Activated T-cell treated with anti-CD3 and anti-CD28 coated beads for 24 hours (primary cell): ENCODE data around the gene SHISA7.
A peak's percentile ranks its signal among the peaks of the same experiment; 100 is the strongest.

Source experiments
- DNase-seq: peaks from one replicate; pipeline ENCODE4 v3.0.0-alpha.2; 2020; ENCODE audit warnings: low read depth

Gene SHISA7

DNA sequence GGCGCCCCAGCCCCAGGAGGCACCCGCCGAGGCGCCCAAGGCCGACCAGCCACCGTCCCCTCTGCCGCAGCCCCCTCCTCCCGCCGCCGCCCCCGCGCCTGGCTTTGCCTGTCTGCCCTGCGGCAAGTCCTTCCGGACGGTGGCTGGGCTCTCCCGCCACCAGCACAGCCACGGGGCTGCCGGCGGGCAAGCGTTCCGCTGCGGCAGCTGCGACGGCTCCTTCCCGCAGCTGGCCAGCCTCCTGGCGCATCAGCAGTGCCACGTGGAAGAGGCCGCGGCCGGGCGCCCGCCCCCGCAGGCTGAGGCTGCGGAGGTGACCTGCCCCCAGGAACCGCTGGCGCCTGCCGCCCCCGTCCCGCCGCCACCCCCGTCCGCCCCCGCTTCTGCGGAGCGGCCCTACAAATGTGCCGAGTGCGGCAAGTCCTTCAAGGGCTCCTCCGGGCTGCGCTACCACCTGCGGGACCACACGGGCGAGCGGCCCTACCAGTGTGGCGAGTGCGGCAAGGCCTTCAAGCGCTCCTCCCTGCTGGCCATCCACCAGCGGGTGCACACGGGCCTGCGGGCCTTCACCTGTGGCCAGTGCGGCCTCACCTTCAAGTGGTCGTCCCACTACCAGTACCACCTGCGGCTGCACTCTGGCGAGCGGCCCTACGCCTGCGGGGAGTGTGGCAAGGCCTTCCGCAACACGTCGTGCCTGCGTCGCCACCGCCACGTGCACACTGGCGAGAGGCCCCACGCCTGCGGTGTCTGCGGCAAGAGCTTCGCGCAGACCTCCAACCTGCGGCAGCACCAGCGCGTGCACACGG is 39.3 kb upstream of the SHISA7 start:
- no peak for DNase-seq

DNA sequence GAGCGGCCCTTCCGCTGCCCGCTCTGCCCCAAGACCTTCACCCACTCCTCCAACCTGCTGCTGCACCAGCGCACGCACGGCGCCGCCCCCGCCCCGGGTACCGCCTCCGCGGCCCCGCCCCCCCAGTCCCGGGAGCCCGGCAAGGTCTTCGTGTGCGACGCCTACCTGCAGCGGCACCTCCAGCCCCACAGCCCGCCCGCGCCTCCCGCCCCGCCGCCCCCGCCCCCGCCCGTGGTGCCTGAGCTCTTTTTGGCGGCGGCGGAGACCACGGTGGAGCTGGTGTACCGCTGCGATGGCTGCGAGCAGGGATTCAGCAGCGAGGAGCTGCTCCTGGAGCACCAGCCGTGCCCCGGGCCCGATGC is 38.7 kb upstream of the SHISA7 start:
- no peak for DNase-seq

DNA sequence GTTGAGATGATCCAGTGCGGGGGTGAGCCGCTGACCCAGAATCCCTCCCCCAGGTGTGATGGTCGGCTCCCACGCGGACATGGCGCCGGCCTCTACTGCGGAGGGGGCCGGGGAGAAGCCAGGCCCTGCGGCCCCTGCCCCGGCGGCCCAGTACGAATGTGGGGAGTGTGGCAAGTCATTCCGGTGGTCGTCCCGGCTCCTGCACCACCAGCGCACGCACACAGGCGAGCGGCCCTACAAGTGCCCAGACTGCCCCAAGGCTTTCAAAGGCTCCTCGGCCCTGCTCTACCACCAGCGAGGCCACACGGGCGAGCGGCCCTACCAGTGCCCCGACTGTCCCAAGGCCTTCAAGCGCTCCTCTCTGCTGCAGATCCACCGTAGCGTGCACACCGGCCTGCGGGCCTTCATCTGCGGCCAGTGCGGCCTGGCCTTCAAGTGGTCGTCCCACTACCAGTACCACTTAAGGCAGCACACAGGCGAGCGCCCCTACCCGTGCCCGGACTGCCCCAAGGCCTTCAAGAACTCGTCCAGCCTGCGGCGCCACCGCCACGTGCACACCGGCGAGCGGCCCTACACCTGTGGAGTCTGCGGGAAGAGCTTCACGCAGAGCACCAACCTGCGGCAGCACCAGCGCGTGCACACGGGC is 38.2 kb upstream of the SHISA7 start:
- DNase-seq = no peak

DNA sequence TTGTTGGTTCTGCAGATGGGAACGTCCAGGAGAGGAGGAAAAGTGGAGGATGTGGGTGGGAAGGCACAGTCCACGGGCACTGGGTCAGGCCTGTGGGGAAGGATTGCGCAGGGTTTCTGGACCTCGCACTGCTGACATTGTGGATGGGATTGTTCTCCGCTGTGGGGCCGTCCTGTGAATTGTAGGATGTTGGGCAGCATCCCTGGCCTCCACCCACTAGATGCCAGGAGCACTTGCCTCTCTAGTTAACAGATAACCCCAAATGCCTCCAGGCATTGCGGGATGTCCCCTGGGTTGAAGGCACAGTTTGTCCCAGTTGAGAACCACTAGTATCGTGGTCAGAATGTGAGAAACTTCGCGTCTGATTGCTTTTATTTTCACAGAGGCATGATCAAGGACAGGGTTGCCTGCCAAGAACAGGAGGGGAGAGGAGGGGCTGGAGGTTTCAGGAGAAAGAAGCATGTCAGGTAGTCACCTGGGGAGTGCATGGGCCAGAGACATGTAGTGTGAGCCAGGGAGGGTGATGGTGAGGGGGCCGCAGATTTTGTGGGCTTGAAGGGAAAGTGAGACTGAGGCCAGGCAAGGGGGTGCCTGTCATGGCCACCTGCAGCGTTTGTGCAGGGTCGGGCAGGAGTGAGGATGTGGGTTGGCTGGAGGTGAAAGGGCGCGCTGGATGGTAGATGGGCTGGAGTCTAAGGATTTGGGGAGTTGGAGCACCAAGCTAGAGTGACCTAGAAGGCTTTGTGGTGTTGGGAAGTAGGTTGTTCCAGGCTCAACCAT is 36.5 kb upstream of the SHISA7 start:
- DNase-seq = no peak

DNA sequence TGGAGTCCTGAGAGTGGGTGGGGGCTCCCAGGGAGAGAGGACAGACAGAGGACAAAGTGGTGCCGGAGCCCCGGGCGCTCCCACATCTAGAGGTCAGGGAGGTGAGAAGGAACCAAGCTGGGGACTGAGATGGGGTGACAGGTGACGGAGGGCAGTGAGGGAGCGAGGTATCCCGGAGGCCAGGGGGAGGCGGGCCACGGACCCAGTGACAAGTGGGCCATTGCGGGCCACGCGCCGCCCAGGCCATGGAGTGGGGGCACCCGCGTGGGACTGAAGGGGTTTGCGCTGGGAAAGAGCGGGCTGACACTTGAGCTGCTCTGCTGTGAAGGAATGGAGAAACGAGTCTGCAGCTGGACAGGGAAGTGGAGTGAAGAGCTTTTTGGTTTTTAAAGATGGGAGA is 35.9 kb upstream of the SHISA7 start:
- no peak for DNase-seq

DNA sequence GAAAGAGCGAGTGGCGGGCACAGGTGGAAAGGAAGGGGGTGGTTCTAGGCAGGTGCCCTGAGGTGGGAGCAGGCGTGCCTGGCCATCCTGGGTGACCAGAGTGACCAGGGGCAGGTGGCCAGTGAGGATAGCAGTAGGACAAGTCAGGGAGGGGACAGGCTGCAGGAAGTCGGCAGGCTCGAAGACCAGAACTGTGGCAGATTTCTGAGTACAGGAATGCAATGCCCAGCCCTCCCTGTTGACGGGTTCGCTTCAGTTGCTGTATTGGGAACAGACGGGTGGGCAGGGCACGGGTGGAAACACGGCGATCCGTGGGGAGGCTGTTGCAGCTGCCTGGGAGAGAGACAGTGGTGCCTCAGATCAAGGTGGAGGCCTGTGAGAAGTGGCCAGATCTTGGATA is 35.3 kb upstream of the SHISA7 start:
- no peak for DNase-seq

DNA sequence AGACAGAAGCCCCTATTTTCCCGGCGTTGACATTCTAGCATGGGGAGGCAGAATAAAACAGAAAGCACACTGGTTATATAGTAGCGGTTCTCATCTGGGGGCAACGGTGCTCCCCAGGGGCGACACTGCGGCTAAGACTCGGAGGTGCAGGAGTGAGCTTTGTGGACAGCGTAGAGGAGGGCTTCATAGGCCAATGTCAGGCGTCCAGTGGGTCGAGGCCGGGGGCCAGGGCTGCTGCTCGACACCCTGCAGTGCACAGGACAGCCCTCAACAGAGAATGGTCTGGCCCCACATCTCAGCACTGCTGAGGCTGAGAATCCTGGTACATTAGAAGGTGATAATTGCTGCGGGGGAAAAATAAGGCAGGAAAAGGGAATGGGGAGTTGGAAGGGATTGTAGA is 34.8 kb upstream of the SHISA7 start:
- DNase-seq = no peak

DNA sequence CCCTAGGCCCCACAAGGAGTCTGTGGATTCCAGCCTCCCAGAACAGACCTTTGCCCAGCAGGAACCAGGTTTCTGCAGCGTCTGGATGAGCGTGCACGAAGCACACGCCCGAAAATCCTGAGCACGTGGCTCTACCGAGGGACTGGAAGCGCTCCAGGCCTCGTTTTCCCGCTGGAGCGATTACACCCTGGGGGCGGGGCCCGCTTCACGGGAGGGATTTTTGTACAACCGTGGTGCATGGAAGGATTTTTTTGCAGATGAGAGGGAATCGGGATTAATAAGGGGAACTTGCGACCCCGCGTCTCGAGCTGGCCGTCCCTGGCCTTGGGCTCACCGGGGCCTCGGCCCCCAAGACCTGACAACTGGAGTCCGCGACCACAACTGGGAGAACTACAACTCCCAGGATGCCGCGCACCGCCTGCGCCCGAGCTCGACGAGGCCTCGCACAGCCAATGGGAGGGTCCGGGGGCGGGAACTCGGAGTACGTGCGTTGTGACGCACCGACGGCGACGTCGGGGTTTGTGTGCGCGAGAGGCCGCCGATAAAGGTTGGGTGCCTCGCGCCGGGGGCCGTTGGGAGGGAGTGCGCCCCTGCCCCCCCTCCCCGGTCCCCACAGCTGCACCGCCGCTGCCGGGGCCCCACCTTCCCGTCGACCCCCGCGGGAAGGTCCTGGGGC is 33.1 kb upstream of the SHISA7 start, which contains the start of gene ZNF628:
Gene ZNF628, plus strand, starts transcription at position 518 of the 676 bp plus-strand sequence. CDS start 3,294 bp downstream, outside the sequence.
- peak; percentile 97 for DNase-seq

DNA sequence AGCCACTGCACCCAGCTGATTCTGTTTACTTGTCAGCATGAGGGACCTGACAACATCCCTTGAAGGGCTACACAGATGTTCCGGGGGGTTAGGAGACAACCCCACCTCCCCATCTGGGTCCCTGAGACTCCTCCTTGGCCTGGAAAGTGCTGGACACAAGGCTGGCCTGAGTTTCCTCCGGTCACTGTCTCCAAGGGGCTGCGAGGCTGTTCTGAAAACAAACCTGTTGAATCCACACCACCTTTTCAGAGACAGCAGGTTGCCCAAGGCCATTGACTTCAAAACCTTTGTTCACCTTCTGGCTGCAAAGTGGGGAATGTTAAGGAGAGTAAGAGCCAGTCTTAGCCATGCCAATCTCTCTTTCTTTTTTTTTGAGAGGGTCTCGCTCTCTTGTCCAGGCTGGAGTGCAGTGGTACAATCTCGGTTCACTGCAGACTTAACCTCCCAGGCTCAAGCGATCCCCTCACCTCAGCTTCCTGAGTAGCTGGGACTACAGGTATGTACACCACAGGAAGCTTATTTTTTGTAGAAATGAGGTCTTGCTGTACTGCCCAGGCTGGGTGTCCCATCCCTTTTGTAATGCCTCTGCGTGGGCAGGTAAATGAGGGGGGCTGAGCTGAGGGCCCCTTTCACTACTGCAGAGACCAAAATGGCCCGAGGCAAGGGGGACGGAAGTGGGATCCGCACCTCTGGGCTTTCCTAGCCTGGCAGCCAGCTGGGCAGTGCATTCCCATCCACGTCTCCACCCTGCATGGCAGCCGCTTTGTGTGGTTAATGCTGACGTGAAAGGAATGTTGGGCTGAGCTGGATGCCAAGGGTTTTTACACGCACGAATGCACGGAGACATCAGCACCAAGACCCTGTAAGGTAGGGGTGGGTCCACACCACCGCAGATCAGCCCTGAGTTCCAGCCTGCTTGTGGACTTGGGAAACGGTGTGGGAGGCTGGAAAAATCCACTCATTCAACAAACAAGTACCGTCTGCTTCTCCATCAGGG is 31.5 kb upstream of the SHISA7 start:
- DNase-seq = no peak

DNA sequence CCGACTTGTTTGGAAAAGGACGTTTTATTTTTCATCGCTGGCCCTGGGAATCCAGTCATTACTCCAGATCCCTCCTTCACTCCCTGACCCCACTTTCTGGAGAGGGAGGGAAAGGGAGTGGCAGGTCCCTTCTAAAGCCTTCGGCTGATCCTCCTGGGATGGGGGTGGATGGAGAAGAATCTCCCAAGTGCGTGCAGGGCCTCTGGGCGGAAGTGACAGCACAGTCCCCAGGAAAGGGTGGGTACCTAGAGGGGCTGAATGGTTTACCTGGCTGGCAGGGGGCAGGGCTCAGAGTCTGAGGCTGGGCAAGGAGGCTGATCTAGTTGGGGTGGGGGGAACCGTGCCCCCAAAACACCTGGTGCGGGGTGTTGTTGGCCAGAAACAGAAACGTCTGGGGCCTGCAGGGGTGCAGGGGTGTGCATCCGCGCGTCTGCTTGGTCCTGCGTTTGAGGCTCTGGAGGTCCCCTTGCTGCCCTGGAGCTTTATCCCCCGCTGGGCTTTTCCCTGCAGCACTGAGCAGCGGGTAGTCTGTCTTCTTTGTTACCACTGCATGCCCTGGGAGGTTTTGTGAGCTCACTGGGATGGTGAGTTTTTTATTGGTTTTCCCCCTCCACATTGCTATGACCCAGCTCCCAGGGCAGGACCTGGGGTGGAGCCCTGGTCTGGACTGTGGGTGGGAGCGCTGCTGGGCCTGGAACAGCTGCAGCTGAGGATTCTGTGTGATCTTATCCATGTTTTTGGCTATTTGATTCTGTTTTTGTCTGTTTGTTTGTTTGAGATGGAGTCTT is 30.3 kb upstream of the SHISA7 start:
- DNase-seq = no peak

DNA sequence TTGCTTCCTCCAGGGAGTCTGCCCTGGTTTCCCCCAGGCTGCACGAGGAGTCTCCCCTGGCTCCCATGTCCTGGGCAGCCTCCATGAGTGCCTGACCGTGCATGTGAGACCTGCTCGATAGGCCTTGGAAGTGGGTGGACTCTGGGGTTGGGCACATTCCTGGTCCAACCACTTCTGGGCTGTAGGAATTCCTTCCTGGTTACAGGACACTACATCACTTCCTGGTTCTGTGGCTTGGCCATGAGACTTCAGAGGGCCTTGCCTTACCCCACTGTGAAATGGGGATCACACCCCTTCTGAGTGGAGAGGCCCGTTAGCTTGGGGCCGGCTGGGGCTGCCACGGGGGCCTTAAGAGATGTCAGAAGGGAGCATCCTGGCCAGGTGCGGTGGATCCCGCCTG is 29.4 kb upstream of the SHISA7 start:
- DNase-seq = no peak

DNA sequence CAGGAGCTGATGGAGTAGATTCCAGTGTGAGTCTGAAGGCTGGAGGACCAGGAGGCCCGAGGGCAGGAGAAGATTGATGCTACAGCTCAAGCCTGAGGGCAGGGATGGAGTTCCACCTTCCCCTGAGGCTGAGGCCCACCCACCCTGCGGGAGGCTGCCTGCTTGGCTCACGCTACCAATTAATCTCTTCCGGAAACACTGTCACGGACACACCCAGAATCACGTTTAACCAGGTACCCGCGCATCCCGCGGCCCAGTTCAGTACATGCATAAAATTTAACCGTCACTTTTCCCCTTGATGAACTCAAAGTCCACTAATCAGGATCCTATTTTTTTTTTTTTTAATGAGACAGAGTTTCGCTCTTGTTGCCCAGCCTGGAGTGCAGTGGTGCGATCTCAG is 28.2 kb upstream of the SHISA7 start:
- no peak for DNase-seq

DNA sequence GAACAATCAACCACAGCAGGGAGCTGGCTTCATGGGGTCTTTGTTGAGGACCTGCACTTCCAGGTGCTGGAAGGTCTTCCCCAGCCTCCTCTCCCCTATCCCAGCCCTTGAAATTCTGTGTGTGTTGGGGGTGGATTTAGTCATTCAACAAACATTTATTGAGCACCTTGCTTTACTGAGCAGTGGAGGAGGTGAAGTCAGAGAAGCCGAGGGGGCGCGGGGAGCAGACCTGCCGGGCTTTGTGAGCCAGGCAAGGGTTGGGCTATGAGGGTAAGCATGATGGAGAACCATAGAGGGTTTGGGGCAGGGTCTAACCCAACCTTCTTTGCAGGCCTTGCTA is 24.9 kb upstream of the SHISA7 start:
- DNase-seq = no peak

DNA sequence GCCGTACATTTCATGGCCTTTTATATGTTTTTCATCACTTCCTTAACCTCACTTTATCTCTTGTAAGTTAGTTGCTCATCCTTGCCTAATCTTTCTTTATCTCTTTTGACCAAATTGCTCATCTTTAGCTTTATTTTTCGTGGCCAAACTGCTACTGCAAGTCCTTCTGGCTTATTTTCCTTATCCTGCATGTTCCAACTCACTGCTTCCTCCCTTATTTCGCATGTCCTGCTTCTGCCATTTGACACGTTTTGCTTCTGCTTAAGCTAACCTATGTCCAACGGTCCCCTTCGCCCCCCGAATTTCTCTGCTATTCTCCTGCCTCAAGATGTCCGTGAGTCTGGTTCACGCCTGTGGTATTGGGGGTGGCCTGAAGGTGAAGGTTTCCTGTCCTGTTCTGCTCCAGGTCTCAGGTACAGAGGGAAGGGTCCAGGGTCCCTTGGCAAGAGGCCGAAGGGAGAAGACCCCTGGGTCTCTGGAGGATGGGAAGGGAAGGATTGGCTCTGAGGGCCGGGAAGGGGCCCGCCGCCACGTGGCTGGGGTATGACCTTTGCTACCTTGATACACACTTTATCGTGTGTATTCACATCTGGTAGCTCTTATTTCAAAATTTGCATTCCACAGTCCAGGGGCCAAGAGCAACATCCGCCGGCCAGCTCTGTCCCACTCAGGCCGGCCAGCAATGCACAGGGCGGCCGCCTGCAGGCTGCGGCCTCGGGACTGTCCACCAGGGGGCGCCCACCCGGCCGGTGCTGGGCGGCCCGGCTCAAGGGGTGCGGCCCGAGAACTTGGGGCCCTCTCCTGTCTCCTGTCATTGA is 24.3 kb upstream of the SHISA7 start:
- peak; percentile 52 for DNase-seq

DNA sequence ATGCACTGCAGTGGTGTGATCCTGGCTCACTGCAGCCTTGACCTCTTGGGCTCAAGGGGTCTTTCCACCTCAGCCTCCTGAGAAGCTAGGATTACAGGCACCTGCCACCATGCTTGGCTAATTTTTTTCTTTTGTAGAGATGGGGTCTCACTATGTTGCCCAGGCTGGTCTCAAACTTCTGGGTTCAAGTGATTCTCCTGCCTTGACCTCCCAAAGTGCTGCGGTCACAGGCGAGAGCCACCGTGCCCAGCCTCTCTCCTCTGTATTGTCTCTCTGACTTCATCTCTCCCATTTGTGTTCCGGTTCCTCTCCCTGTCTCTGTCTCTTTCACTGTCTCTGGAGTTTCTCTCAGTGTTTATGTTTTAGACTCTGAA is 23.1 kb upstream of the SHISA7 start:
- DNase-seq = no peak

DNA sequence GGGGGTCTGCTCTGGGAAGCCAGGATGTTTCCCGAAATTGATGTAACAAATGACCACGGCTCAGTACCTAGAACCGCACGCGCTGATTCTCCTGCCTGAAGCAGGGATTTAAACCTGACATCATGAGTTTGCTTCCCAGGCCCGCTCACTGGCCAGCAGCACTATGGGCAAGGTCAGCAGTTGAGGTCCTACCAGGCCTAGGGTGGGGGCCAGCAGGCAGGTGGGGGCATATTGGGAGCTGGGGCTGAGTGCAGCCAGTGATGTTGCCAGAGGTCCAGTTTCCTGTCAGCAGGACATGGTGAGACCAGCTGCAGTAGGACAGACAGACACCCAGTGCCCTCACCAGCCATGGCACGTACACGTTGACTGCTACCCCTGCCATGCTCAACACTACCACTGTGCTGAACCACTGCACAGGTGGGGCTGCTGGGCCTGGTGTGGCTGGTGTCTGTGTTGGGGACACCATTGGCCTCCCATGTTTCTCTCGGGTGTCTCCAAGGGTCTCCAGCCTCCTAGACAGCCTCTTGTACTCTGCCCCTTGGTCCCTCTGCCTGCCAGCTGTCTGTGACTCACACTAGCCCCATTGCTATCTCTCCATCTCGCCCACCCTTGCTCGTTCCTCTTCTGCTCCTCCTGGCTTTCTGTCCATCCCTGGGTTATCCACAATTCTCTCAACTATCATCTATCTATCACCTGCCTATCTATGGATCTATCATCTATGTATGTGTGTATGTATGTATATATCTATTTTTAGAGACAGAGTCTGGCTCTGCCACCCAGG is 22.6 kb upstream of the SHISA7 start:
- no peak for DNase-seq

DNA sequence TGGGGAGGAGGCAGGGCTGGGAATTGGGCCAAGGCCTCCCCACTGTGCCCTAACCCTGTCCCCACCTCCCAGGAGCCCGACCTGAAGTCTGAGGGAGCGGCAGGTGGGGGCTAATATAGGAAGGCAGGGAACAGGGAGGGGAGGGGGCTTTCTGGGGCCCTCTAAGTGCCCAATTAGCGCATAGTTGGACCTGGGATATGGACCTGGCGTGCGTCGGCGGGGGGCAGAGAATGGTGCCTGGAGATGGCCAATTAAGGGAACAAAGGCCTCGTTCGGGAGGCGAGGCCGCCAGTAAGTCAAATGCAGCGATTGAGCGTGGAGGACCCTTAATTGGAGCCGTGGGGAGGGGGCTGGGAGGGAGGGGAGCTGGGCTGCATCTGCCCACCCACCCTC is 21.6 kb upstream of the SHISA7 start, which contains the start of gene C19orf85:
Gene C19orf85, minus strand, starts transcription at position 90 of the 393 bp plus-strand sequence. CDS start 197 bp downstream, outside the sequence.
- DNase-seq = no peak

DNA sequence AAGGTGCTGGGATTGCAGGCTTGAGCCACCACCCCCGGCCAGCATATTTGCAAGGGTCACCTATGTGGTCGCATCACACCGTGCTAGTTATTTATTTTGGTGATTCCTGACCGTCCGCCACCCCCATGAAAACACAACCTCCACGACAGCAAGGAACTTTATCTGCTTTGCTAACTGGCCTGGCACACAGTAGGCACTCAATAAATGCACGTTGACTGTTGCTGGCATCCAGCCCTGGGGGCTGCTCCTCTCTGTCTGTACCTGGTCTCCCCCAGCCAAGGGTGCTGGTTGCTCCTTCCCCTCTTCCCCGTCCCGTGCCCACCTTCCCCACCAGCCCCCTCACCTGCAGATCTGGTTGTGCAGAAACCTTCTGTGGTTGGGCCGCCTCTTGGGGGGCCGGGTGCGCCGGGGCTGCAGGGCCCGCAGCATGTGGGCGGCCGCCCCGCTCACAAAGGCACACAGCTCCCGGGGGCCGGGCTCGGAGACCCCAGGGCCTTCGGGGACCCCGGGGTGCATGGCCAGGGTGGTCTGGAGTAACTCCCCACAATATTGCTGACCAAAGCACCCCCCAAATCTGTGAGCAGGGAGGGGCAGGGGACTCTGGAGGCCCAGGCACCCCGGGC is 21.1 kb upstream of the SHISA7 start:
- DNase-seq = no peak
